HEK293T (cell line): ENCODE data around the gene SAP30L.

ENCODE experiments used
- BHLHE40 ChIP-seq: fragments of 450-650 bp; IDR thresholded peaks from 2 replicates; pipeline ENCODE4 v1.6.1; 2016; ENCODE audit warnings: mild to moderate bottlenecking, moderate library complexity, borderline replicate concordance
- CTBP1 ChIP-seq: fragments of 450-650 bp; IDR thresholded peaks from 2 replicates; pipeline ENCODE4 v1.6.1; 2016; ENCODE audit warnings: borderline replicate concordance
- ELF4 ChIP-seq: fragments of 450-650 bp; IDR thresholded peaks from 2 replicates; pipeline ENCODE4 v1.6.1; 2017; ENCODE audit warnings: antibody characterized with exemption
- FOXA1 ChIP-seq: fragments of 450-650 bp; IDR thresholded peaks from 2 replicates; pipeline ENCODE4 v1.6.1; 2016; ENCODE audit warnings: mild to moderate bottlenecking
- FOXK2 ChIP-seq: fragments of 450-650 bp; IDR thresholded peaks from 2 replicates; pipeline ENCODE4 v1.6.1; 2016; ENCODE audit warnings: mild to moderate bottlenecking
- FOXM1 ChIP-seq: fragments of 450-650 bp; IDR thresholded peaks from 2 replicates; pipeline ENCODE4 v1.6.1; 2017; ENCODE audit warnings: mild to moderate bottlenecking, borderline replicate concordance
- HDGF ChIP-seq: fragments of 450-650 bp; IDR thresholded peaks from 2 replicates; pipeline ENCODE4 v1.6.1; 2017; ENCODE audit warnings: antibody characterized with exemption, borderline replicate concordance
- L3MBTL2 ChIP-seq: fragments of 450-650 bp; conservative IDR thresholded peaks from 2 replicates; pipeline ENCODE4 v1.6.1; 2016; ENCODE audit warnings: mild to moderate bottlenecking
- LEF1 ChIP-seq: fragments of 450-650 bp; IDR thresholded peaks from 2 replicates; pipeline ENCODE4 v1.6.1; 2017; ENCODE audit warnings: mild to moderate bottlenecking, borderline replicate concordance
- NFRKB ChIP-seq: fragments of 450-650 bp; IDR thresholded peaks from 2 replicates; pipeline ENCODE4 v1.6.1; 2016; ENCODE audit warnings: mild to moderate bottlenecking, moderate library complexity
- SP1 ChIP-seq: fragments of 450-650 bp; IDR thresholded peaks from 2 replicates; pipeline ENCODE4 v1.6.1; 2017
- SUZ12 ChIP-seq: fragments of 450-650 bp; IDR thresholded peaks from 2 replicates; pipeline ENCODE4 v1.6.1; 2016; ENCODE audit warnings: mild to moderate bottlenecking
- TARDBP ChIP-seq: fragments of 450-650 bp; IDR thresholded peaks from 2 replicates; pipeline ENCODE4 v1.6.1; 2016
- ZNF384 ChIP-seq: fragments of 450-650 bp; IDR thresholded peaks from 2 replicates; pipeline ENCODE4 v1.6.1; 2016

- TF ChIP-seq HDGF, result no peak
- TF ChIP-seq ELF4, result no peak
- TF ChIP-seq BHLHE40, result no peak
- TF ChIP-seq LEF1, result no peak
- TF ChIP-seq FOXM1, result no peak
- no peak for TF ChIP-seq FOXA1
- TF ChIP-seq SUZ12, result no peak
- no peak for TF ChIP-seq NFRKB
- TF ChIP-seq L3MBTL2, result no peak
- no peak for TF ChIP-seq TARDBP
- TF ChIP-seq ZNF384, result no peak
- TF ChIP-seq SP1, result no peak
- TF ChIP-seq CTBP1, result no peak
- TF ChIP-seq FOXK2, result no peak
These were observed 6.2 kb downstream of the SAP30L start for GRCh38 chr5:154451957-154452356.
